Hepatic stellate cell (primary cell): Measurements from ENCODE around the gene DENND2D.

Experiments
- DNase-seq: peaks from one replicate; pipeline ENCODE4 v3.0.0; 2011; ENCODE audit warnings: low spot score

DENND2D gene

GRCh38 chr1:111202707-111203623 lies 2.5 kb upstream of the DENND2D start:
- no peak for DNase-seq

- no peak for DNase-seq
Observed at GRCh38 chr1:111202366-111202706, 1.9 kb upstream of the DENND2D start.

- DNase-seq = no peak
Observed at GRCh38 chr1:111201275-111202090, 1.0 kb upstream of the DENND2D start.

GRCh38 chr1:111200802-111201161 lies 336 bp upstream of the DENND2D start:
- no peak for DNase-seq

GRCh38 chr1:111199329-111199728 lies 1.1 kb downstream of the DENND2D start:
- no peak for DNase-seq

- DNase-seq = no peak
Observed at GRCh38 chr1:111198836-111199235, 1.6 kb downstream of the DENND2D start.

- no peak for DNase-seq
Observed at GRCh38 chr1:111197598-111198284, 2.7 kb downstream of the DENND2D start.

GRCh38 chr1:111196213-111196612 lies 4.2 kb downstream of the DENND2D start:
- no peak for DNase-seq

GRCh38 chr1:111195002-111195684 lies 5.3 kb downstream of the DENND2D start:
- DNase-seq = no peak

GRCh38 chr1:111193712-111194480 lies 6.5 kb downstream of the DENND2D start:
- no peak for DNase-seq

GRCh38 chr1:111192658-111193519 lies 7.6 kb downstream of the DENND2D start:
- DNase-seq = no peak

GRCh38 chr1:111192074-111192473 lies 8.4 kb downstream of the DENND2D start:
- DNase-seq = no peak

- peak; percentile 86 for DNase-seq
Observed at GRCh38 chr1:111191496-111191895, 8.9 kb downstream of the DENND2D start.

- DNase-seq = no peak
Observed at GRCh38 chr1:111190931-111191451, 9.5 kb downstream of the DENND2D start.

GRCh38 chr1:111184663-111185062 lies 15.8 kb downstream of the DENND2D start:
- no peak for DNase-seq

- DNase-seq = no peak
Observed at GRCh38 chr1:111183308-111184069, 17.0 kb downstream of the DENND2D start.

GRCh38 chr1:111182052-111182451 lies 18.4 kb downstream of the DENND2D start:
- no peak for DNase-seq

- no peak for DNase-seq
Observed at GRCh38 chr1:111179968-111180533, 20.4 kb downstream of the DENND2D start.

- no peak for DNase-seq
Observed at GRCh38 chr1:111176678-111177077, 23.8 kb downstream of the DENND2D start.
